Activated CD4-positive, alpha-beta T cell treated with anti-CD3 and anti-CD28 coated beads, Interleukin-2, Interleukin-4, amounts not matched to agents 100 ng/mL and 50 ng/mL, durations not matched to agents 16 hours and 8 hours (primary cell): ENCODE results near the gene XIRP2.

Experiments used
- DNase-seq: peaks from one replicate; pipeline ENCODE4 v3.0.0-alpha.2; 2020; ENCODE audit warnings: low spot score

XIRP2 gene

DNA sequence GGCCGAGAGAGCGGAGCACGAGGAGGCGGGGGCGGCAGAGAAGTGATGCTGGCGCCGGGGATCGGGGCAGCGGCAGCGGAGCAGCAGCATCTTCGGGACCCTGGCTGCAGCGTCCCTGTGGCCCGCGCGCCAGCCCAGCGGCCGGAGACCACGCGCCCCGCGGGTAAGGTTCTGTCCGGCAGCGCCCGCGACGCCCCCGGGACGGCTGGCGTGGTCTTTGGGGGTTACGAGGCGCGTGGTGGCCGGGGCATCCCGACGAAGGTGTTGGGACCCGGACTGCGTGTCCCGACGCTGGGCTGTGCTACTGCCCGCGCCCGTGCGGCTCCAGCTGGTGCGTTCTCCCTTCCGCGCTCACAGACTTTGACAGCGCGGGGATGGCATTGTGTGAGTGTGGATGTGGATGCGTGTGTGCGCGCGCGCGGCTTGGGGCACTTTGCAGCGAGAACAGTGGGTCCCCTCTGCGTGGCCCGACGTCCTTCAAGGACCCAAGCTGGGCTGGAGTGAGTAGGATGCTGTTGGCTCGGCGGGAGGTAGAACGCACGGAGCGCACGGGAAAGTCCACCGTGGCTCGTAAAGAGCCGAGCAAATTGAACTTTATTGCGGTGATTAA lies 405.0 kb downstream of the XIRP2 start:
- DNase-seq = no peak

DNA sequence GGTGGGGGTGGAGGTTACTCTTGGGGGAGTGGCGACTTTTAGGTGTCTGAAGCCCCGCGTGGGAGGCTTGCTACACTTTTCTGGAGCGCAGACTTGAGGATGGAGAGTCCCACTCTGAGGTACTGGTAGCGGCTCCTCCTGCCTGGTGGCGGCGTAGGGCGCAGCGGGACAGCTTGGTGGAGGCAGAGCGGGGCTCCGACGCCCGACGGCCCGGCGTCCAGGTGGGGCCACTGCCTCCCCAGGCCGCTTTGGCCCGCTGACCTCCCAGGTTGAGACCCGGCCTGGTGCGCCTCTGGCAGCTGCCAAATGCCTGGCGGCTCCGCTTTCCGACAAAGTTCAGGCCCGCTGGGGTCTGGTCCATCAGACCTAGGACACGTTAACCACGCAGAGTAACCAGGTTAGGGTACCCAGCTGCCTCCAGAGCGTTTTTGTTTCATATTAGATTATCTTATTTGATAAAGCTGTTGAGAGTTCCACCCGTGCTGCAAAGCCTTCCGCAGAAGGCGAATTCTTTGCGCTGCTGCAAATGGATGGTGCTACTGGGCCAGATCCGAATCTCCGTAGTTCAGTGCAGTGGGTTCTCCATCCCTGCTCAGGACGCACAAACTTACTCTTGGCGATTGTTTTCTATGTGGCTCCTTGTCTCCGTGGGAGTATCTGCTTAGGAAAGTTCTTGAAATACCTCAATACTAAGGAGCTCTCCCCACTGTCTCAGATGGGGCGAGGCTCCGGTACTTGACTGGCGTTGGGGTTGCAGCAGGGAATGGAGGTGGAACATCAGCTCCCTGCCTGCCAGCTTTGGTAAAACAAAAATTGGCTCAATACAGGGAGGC lies 405.9 kb downstream of the XIRP2 start:
- no peak for DNase-seq

DNA sequence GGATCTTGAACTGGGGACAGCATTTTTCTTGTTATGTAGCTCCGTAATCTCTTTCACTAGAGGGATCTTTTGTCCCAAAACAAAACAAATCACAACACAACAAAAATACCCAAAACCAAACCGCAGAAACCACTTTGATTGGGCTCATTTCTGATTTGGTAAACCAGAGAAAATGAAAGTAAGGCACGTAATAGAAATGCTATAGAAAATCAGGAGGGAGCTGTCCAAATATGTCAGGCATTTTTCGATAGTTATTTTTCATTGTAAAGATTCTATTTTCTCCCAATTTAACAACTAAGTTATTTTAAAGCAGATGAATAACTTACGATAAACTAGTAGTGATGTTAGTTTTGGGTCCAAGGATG lies 406.5 kb downstream of the XIRP2 start:
- peak; percentile 12 for DNase-seq

DNA sequence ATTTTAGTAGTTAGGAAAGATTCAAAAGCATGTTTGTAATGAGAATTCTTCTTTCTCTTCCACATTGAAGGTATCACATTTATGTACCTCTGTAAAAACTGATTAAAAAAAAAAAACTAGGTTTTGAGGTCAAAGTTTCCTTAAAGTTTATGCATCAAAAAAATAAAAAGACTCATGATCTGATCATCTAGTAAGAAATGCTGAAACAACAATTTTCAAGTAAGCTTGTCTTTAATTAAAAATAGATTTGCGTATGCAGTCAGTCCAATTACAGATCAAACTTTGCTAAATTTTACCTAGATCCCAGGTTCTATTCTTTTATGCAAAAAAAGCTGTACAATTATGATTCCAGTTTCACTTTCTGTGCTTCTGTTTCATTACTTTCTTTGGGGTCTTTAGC lies 409.0 kb downstream of the XIRP2 start:
- no peak for DNase-seq

DNA sequence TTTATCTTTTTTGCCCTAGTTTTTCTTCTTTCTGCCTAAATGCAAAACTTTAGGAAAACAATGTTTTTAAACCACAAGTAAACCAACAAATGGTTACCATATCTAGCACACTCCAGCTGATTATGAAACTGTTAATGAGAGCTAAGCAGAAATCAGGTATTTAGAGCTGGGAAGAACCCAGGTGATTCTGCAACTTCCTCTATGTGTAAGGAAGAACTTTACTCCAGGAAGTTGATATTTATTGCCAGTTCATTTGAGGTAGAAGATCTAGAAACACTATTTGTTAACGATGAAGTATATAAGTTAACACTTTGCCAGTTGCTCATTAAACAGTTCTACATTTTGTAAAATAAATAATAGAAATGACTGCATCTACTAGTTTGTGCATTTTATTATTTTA lies 409.7 kb downstream of the XIRP2 start:
- no peak for DNase-seq
